Measurements from ENCODE around the gene FAM3D.
A peak's percentile ranks its signal among the peaks of the same experiment; 100 is the strongest.

Gene FAM3D

DNA sequence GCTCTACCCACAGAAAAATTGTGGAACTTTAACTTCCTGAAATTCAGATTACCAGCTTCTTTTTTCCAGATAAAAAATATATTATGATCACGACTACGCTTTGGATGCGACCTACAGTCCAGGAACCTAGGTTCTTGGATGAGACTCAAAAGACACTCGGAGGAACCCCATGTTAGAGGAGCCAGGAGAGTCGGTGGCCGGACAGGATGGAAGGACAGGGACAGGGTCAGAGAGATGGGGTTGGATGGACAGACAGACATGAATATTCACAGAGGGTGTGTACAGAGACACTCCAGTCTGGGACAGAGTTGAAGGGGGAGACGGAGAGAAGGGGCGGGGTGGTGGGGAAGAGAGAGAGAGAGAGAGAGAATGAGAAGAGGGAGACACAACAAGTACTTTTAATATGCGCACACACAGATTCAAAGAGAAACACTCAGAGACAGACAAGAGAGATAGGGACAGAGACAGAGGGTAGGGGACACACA lies 9.5 kb downstream of the FAM3D start:
- TF ChIP-seq, protein P1, sequence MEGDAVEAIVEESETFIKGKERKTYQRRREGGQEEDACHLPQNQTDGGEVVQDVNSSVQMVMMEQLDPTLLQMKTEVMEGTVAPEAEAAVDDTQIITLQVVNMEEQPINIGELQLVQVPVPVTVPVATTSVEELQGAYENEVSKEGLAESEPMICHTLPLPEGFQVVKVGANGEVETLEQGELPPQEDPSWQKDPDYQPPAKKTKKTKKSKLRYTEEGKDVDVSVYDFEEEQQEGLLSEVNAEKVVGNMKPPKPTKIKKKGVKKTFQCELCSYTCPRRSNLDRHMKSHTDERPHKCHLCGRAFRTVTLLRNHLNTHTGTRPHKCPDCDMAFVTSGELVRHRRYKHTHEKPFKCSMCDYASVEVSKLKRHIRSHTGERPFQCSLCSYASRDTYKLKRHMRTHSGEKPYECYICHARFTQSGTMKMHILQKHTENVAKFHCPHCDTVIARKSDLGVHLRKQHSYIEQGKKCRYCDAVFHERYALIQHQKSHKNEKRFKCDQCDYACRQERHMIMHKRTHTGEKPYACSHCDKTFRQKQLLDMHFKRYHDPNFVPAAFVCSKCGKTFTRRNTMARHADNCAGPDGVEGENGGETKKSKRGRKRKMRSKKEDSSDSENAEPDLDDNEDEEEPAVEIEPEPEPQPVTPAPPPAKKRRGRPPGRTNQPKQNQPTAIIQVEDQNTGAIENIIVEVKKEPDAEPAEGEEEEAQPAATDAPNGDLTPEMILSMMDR (IDR thresholded peaks at IDR 0.05; ENCODE audit: control insufficient read depth, extremely low read depth, insufficient read depth) = no peak
- H3K4me3 ChIP-seq (ENCODE audit: low read depth, low read length) = no peak overlapping the region
- DNase-seq (ENCODE audit: low read depth) = no peak

DNA sequence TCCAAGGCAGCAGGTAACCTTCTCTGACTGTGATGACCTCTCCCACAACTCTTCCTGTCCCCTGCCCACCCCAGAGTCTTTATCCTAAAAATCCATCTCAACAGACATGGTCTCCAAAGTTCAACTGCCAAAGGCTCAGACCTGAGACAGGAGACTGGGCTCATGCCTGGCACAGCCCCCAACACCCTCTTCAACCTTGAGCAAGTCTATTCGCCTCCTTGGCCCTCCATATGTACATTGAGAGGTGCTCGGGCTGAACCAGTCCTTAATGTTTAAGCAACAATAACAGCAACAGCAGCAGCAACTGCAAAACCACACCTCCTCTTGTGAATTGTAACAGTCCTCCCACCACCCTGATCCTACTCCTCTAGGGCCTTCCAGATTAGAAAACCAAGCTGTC lies 9.9 kb downstream of the FAM3D start:
- no peak for DNase-seq (ENCODE audit: low read depth)
- H3K4me3 ChIP-seq (ENCODE audit: low read depth, low read length) = no peak overlapping the region
- TF ChIP-seq, protein P1 (IDR thresholded peaks at IDR 0.05; ENCODE audit: control insufficient read depth, extremely low read depth, insufficient read depth) = no peak

DNA sequence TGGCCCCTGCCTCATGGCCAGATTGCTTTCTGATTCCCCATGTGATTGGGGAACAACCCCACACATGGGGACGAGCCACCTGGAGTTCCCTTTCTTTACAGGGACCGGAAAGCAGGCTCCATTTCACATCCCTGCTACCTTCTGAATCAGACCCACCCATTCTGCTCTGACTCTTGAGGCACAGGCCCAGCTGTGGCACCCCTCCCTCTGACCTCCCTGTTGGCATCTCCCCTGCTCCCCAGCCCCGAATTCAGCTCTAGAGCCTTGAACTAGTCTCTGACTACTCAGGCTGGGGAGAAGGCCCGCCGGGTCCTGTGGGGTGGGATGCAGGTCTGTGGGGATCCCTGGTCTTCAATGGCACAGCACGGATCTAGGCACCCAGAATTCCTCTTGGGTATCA lies 12.1 kb downstream of the FAM3D start:
- TF ChIP-seq, protein P1 (IDR thresholded peaks at IDR 0.05; ENCODE audit: control insufficient read depth, extremely low read depth, insufficient read depth) = no peak
- no peak overlapping the region for H3K4me3 ChIP-seq (ENCODE audit: low read depth, low read length)
- DNase-seq (ENCODE audit: low read depth) = no peak

DNA sequence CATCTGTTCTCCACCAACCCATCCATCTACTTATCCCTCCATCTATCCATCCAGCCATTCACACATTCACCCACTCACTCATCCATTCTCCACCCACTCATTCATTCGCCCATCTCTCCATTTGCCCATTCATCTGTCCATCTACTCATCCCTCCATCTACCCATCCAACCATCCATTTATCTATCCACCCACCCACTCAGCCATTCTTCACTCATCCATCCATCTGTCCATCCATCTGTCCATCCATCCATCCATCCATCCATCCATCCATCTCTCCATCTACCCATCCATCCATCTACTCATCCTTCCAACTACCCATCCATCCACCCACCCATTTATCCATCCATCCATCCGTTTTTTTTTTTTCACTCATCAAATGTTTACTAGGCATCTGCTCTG lies 13.9 kb downstream of the FAM3D start:
- H3K4me3 ChIP-seq (ENCODE audit: low read depth, low read length) = no peak overlapping the region
- TF ChIP-seq, protein P1 (IDR thresholded peaks at IDR 0.05; ENCODE audit: control insufficient read depth, extremely low read depth, insufficient read depth) = no peak
- no peak for DNase-seq (ENCODE audit: low read depth)

DNA sequence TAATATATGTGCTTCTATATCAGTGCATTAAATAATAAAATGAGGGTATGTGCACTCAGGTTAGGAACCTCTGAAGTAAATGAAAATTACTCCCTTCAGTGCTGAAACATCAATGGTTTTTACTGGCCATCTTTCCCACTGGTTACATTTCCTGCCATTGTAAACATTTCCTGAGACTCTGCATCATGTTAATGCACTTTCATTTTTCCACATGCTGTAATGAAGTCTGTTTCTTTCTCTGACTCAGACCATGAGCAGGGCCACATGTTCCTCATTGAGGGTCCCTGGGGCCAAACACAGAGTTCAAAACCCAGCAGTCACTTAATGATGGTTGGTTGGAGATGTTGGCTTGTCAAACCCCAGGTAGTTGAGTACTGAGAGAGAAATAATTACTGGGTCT lies 15.3 kb downstream of the FAM3D start:
- TF ChIP-seq, protein P1 (IDR thresholded peaks at IDR 0.05; ENCODE audit: control insufficient read depth, extremely low read depth, insufficient read depth) = no peak
- no peak for DNase-seq (ENCODE audit: low read depth)
- H3K4me3 ChIP-seq (ENCODE audit: low read depth, low read length) = no peak overlapping the region

DNA sequence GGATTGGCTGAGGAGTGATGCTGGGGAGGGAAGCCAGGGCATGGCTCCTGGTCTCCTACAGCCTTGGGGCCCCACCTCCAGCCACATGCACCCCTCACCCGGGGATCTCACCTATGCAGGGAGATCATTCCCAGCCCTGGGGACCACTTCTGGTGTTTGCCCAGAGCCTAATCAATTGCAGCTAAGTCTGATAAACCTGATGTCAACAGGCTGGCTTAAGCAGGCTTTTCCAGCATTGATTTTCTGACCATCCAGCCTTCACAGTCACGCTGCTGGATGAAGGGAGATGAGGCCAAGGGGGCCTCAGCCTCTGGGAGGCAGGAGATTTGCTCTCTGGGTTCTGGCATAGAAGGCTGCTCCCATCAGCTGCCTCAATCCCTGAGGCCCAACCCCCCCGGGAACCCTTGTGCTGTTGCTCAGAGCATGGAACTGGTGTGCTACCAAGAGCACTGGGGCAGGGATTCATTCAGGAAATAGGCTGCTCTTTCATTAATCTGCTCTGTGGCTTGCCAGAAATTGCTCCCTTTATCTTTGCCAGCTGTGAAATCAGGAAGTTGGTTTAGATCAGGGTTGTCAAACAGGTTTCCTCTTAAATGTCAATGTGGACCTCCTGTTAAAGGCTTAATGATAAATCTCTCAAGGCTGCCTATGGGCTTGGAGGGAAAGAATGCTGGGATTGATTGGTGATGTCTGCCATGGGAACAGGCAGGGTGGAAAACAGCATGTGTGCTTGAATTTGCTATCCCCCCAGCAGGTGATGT lies 19.0 kb downstream of the FAM3D start:
- DNase-seq (ENCODE audit: low read depth) = peak; percentile 93
- H3K4me3 ChIP-seq (ENCODE audit: low read depth, low read length) = no peak overlapping the region
- TF ChIP-seq, protein P1 (IDR thresholded peaks at IDR 0.05; ENCODE audit: control insufficient read depth, extremely low read depth, insufficient read depth) = no peak

DNA sequence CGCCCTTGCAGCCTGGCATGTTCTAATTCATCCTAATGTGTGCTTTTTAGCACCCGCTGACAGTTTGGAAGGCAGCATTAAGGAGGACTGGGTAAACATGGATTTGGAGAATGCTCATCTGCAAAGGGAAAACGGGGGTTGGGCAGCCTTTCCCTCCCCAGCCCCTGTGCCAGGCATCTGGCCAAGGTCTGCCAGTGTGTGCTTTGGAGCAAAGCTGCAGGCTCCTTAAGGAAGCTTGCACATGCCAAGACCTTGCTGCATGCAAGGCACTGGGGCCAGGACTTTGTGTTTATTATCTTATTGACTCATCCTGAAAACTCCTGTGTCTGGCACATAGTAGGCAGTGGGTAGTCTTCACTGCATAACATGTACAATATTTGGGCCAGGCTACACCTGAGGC lies 20.1 kb downstream of the FAM3D start:
- H3K4me3 ChIP-seq (ENCODE audit: low read depth, low read length) = no peak overlapping the region
- DNase-seq (ENCODE audit: low read depth) = peak; percentile 73
- TF ChIP-seq, protein P1 (IDR thresholded peaks at IDR 0.05; ENCODE audit: control insufficient read depth, extremely low read depth, insufficient read depth) = no peak
